HG02610 (cell line): ENCODE data around the gene PACS1.
"Not testable (repeated sequence)": the region's sequence is repeated elsewhere in the genome, so short reads cannot be mapped to it uniquely, and the experiment has no call there.

Experiments used
- ATAC-seq: cut with Tn5 transposase; IDR thresholded peaks from one replicate; pipeline ENCODE4 v1.9.1; 2021; ENCODE audit warnings: mild to moderate bottlenecking, moderate library complexity; ENCODE audit not compliant: unreplicated experiment

The PACS1 gene

DNA sequence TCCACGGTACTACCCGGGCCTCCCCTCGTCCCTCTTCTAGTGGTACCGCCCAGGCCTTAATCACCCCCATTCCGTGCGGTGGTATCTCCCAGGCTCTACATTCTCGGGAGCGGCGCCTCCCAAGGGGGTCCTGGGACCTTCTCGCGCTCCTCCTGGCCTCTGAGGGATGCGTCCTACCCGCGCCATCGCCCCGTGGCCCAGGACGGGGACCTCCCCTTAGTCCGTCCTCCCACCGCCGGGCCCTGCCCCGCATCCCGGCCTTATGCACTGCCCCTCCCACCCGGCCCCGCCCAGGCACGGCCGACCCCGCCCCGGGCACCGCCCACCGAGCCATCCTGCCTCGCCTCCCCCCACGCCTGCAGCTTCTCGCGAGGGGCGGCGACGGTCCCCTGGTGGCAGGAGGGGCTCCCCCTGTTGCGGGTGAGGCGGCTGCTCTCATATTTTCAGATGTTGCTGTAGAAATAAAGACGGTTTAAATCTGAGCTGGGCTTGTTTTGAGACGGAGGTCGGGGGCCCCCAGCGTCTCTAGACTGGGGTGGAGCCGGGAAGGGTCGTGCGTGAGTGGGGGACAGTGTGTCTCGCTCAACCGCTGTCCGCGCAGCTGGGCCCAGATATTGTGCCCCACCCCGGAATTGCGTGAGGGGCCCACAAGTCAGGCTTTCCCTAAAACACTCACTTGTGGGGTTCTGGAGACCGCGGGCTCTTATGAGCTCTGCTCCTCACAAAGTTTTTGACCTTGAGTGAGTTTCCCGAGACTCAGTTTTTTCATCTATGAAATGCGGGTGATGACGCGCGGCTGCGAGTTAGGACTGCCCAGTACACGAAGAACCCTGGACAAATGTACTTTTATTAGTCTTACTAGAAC lies 197.5 kb downstream of the PACS1 start:
- peak; percentile 29 for ATAC-seq

DNA sequence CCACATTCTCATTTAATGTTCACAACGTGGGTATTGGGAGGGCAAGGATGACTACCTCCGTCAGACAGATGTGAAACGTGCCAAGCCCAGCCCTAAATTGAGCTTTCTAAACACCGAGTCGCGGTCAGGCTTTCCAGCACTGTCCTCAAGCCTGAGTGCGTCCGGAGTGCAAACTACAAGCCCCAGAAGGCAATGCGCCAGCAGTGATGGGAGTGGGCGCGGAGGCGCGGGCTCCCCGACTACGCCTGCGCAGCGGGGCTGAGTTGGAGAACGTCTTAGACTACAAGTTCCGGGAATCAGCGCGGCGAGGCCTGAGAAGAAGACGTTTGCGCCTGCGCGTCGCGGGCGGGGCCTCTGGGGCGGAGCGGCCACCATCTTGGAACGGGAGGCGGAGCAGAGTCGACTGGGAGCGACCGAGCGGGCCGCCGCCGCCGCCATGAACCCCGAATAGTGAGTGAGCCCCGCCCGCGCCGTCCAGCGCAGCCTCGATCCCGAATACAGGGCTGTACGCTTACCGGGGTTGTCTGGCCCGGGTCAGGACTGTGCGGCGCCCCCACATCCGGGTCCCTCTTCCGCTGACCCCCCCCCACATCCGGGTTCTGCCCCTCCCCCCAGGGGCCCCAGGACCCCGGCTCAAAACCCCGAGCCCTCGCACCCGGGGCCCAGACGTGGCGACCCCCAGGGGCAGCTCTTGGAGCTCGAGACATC lies 198.3 kb downstream of the PACS1 start, which contains the start of gene RAB1B:
Gene RAB1B, plus strand, starts transcription at position 396 of the 708 bp plus-strand sequence. Its CDS starts 41 bp downstream, at position 437.
- peak; percentile 80 for ATAC-seq

DNA sequence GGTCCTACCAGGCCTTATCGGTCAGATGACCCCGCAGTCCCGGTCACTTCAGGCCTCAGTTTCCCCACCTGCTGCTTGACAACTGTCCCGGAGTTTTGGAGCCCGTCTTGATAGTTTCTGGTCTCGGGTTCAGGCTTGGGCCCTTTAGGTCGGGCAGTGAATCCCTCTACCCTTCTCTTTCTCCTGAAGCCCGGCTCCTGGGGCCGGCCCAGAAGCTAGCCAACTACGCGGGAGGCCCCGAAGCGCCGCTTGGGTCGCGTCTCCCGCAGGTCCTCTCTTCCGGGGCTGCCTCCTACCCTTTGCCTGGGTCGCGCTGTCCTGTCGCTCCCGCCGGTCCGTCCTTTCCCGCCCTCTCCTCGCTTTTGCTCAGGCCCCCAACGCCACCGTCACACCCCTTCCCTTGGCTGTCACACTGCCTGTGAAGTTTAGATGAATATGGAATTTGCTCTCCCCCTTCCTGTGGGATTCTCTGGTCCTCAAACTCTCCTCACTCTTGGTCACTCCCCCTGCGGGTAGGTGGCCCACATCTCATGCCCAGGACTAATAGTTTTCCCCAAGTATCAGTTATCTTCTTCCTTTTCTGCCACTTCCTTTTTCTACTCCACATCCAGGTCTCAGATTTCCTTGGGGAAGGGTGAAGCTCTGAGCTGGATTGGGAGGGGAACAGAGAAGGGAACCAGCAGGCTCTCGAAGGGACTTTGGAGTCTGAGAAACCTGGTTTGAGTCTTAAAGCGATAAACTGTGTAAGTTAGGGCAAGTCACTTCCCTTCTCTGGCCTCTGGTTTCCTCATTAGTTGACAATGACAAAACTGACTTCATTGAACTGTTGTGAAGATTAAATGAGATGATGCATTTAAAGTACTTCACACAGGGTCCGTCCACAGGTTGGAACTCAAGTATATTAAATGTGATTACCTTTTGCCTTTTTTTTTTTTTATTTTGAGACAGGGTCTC lies 199.2 kb downstream of the PACS1 start:
- no peak for ATAC-seq

DNA sequence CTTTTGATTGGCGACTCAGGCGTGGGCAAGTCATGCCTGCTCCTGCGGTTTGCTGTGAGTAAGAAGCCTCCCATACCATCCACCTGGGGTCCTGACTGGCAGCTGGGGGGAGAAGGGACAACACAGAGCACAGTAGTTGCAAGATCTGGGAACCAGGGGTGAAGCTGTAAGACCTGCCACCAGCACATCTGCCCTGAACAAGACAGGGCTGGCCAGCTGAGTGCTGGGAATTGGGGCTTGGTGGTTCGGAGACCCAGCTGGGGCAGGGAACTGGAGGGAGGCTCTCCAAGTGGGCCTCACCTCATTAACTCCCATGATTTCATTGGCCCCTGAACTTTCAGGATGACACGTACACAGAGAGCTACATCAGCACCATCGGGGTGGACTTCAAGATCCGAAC lies 201.7 kb downstream of the PACS1 start:
- ATAC-seq, result no peak

DNA sequence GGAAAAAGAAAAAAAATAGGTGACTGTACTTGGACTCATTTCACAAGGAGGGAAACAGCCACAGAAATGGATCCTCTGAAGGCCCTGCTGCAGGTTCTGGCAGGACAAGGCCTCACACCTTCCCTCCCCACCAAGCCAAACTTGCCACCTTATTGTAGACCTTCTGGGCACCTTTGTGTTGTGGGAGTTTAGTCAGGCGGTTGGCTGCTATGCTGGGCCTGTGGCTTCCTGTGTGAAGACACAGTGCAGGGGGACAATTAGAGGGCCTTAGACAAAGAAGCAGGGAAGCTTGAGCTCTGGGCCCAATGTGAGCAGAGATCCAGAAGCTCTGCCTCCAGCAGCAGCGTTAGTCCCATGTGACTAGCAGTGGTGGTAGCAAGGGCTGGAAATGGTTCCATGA lies 202.5 kb downstream of the PACS1 start:
- ATAC-seq, result no peak

DNA sequence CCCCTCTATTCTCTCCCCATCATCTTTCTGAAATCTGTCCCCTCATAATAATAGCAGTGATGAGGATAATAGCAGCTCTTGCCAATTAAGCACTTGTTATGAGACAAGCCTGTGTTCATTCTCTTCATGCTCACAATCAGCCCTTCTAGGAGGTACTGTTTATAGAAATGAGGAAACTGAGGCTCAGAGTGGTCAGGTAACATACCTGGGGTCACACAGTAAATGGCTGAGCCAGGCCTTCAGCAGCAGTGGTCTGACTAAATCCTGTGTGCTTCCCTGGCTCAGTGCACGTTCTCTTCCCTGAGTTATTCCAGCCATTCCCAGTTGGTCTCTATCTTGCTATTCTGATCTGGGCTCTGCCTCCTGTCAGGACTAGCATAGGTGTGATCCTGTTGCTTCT lies 204.1 kb downstream of the PACS1 start:
- ATAC-seq, result no peak

DNA sequence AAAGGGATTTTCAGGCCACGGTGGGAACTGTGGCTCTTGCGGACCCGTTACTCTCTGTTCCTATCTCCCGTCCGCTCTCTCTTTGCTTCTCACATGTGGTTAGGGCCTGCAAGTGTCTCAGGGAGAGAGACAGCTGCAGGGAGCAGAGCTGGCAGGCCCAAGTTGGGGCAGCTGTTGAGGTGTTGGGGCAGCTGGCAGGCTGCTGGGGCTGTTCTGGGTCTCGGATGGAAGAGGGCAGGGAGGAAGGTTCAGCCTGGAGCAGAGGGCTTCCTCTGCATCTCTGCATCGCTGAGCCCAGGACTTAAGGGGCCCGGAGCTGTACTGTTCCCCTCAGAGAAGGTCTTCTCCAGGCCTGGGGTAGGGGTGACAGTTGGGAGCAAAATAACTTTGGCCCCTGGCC lies 205.3 kb downstream of the PACS1 start:
- no peak for ATAC-seq

DNA sequence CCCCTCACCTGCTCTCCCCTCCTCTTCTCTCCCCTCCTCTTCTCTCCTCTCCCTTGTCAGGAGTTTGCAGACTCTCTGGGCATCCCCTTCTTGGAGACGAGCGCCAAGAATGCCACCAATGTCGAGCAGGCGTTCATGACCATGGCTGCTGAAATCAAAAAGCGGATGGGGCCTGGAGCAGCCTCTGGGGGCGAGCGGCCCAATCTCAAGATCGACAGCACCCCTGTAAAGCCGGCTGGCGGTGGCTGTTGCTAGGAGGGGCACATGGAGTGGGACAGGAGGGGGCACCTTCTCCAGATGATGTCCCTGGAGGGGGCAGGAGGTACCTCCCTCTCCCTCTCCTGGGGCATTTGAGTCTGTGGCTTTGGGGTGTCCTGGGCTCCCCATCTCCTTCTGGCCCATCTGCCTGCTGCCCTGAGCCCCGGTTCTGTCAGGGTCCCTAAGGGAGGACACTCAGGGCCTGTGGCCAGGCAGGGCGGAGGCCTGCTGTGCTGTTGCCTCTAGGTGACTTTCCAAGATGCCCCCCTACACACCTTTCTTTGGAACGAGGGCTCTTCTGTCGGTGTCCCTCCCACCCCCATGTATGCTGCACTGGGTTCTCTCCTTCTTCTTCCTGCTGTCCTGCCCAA lies 206.0 kb downstream of the PACS1 start:
- ATAC-seq, result no peak

DNA sequence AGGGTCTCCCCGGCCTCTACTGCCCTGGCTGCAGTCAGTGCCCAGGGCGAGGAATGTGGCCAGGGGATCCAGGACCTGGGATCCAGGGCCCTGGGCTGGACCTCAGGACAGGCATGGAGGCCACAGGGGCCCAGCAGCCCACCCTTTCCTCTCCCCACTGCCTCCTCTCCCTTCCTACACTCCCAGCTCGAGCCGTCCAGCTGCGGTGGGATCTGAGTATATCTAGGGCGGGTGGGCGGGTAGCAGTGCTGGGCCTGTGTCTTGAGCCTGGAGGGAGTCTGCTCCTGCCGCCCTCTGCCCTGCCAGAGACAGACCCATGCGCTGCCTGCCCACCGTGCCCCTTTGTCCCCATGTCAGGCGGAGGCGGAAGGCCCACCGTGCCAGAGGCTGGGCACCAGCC lies 206.5 kb downstream of the PACS1 start:
- not testable (repeated sequence) for ATAC-seq

DNA sequence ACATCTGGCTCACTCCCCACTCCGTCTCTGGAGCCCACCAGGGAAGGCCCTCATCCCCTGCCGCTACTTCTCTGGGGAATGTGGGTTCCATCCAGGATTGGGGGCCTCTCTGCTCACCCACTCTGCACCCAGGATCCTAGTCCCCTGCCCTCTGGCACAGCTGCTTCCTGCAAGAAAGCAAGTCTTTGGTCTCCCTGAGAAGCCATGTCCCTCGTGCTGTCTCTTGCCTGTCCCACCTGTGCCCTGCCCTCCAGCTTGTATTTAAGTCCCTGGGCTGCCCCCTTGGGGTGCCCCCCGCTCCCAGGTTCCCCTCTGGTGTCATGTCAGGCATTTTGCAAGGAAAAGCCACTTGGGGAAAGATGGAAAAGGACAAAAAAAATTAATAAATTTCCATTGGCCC lies 207.0 kb downstream of the PACS1 start:
- not testable (repeated sequence) for ATAC-seq

DNA sequence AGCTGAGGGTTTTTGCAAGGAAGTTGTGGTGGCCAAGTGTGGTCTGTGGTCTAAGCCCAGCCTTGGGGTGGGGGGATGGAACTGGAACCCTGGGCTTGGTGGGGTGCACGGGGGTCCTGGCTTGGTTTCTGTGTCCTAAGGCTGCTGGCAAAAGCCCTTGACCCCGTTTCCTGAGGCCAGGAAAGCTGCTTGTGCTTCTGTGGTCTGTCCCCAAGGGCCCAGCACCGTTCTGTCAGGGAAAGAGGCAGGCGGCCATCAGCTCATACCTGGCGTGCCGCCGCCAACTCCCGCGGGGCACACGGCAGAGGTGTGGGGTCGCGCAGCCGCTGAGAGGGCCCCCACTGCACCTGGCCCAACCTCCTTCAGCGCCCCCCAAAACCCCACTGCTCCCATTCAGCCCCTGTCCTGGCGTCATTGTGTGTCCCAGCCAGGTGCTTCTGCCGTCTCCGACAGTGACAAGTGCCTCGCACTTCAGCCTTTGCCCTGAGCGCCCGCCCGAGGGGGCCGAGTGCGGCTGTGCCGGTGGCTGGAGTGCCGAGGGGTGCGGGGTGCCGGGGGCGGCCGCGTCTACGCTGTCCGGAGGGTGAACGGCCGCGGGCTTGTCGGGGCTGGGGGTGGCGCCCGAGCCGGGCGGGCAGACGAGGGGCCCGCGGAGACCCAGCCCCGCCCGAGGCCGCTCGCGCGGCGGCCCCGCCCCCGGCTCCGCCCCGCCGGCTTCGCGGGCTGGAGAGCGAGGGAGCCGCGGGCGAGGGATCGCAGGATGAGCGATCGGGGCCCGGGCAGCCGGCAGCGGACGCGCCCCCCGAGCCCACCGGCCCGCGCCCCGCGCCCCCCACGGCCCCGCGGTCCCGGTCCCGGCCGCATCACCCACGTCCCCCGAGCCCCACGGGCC lies 207.6 kb downstream of the PACS1 start, which contains the start of gene CNIH2:
Gene CNIH2, plus strand, starts transcription at position 705 of the 892 bp plus-strand sequence. CDS start 282 bp downstream, outside the sequence.
- ATAC-seq, result no peak

DNA sequence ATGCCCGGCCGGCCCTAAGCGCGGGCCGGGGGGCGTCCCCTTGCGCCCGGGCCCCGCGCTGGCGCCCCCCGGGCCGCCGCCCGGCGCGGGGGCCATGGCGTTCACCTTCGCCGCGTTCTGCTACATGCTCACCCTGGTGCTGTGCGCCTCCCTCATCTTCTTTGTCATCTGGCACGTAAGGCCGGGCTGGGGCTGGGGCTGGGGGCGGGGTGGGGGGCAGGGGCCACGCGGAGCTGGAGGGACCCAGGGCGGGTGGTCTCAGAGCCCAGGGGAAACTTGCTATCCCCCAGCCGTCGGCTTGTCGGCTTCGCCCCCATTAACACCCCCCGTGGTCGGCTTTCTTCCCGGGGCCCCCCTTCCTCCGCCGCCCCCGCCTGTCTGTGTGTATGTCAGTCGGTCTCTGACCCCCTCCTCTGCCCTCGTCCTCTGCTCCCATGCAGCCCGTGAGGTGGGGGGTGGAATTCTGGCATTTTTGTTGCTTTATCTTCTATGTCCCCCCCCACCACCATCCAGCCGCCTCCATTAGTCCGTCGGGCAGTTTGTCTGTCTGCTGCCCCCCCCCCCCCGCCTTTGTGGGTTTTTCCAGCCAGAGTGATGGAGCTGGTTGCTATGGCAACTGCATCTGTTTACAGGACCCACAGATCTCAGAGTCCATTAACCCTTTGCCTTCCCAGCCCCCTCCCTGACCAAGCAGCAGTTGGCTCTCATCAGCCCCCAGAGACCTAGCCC lies 208.5 kb downstream of the PACS1 start:
- no peak for ATAC-seq

DNA sequence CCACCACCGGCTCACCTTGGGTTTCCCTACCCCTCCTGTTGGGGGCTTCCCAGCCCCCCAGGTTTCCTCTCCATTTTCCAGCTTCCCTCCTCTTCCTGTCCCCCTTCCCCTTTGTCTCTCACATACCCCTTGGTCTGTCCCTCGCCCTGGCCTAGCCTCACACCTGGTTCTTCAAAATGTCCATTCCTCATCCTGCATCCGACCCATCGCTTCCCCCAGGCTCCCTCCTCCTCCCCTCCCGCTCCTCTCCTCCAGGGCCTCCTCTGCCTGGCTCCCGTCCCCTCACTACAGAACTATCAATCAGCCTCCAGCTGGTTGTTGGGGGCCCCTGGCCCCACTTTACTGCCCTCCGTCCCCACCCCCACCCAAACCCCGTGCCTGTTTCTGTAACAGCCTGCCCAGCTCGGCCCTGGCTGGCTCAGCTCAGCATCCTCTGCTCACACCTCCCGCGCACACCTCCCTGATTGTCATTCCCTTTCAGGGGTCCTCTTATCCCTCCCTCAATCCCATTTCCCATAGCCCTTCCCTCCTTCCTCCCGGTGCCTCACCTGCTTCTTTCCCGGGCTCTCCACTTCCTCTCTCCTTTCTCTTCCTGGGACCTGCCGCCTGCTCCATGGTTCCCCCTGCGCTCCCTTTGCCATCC lies 209.1 kb downstream of the PACS1 start:
- ATAC-seq, result no peak

DNA sequence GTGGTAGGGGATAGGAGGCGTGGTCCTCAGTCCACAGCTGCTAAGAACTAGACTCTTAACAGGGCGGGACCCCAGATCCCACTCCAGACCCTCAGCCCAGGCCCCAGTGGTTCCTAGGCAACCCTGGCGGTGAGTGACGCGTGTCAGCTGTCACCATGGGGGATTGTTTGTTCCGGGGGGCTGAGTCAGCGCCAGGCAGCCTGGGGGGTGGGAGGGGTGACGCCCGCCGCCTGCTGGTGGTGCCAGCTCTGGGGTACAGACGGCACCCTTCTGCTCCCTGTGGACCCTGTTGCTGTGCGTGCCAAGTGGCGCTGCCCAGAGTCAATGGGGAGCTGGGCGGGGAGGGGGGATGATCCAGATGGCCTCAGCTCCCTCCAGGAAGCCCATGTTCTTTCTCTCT lies 210.4 kb downstream of the PACS1 start:
- ATAC-seq, result no peak

DNA sequence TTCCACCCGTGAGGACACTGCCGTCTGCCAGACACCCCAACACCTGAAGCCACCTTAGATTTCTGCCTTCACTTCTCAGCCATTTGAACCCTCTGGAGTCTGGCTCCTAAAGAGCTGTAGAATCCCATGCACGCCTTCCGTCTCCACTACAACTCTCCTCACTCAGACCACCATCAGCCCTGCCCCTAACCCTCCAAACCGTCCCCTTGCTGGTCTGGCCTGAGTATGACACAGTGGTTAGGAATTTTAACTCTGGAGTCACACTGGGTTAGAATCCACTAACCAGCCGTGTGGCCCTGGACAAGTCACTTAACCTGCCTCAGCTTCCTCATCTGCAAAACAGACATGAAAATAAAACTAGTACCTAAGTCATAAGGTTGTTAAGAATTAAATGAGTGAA lies 210.9 kb downstream of the PACS1 start:
- ATAC-seq, result no peak

DNA sequence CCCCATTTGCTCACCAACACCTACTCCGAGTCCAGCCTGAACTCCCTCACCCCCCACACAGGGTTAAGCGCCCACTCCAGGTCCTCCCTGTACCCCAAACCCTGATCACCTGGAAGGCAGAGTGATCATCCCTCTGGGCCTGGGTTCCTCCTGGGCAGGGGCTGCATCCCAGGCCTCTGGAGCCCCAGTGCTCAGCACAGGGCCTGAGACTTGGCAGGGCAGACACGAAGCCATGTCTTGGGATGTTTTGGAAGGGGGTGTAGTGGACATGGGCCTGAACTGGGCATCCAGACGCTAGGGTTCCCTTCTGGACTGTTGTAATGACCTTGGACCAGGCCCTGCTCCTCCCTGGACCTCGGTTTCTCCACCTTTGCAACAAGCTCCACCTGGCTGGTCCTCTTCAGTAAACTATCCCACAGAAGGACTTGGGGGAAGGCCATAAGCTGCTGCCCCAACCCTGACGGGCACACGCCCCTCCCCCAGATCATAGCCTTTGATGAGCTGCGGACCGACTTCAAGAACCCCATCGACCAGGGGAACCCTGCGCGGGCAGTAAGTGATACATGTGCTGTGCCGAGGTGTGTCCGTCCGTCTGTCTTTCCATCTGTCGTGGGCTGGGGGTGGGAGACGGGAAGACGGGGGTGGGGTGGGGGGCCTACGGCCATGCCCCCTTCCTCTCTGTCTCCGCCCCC lies 211.8 kb downstream of the PACS1 start:
- ATAC-seq, result no peak
